ENCODE measurements around the gene BCO2.

DNA sequence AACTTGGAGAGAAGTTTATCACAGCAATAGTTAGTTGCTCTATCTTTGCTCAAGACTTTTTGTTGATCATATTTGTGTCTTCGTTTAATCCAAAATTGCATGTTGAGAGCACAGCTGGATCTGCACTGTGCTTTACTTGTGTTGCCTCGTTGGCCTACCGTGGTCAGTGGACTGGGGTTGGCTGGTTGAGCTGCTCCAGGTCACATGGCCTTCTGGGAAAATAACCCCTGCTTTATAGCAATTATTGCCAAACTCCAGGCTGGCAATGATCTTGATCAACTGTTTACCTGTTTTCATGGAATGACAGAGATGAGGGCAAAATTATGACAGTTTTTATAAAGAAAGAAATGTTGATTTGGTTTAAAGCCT lies 91.1 kb downstream of the BCO2 start:
- TF ChIP-seq CTCF (conservative IDR thresholded peaks at IDR 0.05; ENCODE audit: low read depth in 2 of 2) (no peak), POLR2AphosphoS5 (IDR thresholded peaks at IDR 0.05; ENCODE audit: low read depth) (no peak), EZH2 (IDR thresholded peaks at IDR 0.05; ENCODE audit: low read depth, unreplicated experiment) (no peak), EZH2phosphoT487 (IDR thresholded peaks at IDR 0.05; ENCODE audit: unreplicated experiment) (no peak), ETS1 (IDR thresholded peaks at IDR 0.05) (no peak)

Data from GM23338 (cell line).